Stimulated activated naive CD8-positive, alpha-beta T cell treated with anti-CD3 and anti-CD28 coated beads, Interleukin-15, Interleukin-2, amounts not matched to agents 100 ng/mL and 50 ng/mL, for 24 hours (primary cell): ENCODE data around the gene MPC1.
"Not testable (repeated sequence)": the region's sequence is repeated elsewhere in the genome, so short reads cannot be mapped to it uniquely, and the experiment has no call there.

Experiments
- H3K27ac Mint-ChIP-seq: one replicate; pipeline ENCODE4 v1.8.0; 2021; ENCODE audit warnings: mild to moderate bottlenecking, mixed read lengths
- H3K27me3 Mint-ChIP-seq: one replicate; pipeline ENCODE4 v1.8.0; 2021; ENCODE audit warnings: mixed read lengths
- H3K36me3 Mint-ChIP-seq: one replicate; pipeline ENCODE4 v1.8.0; 2021; ENCODE audit warnings: low read depth, mixed read lengths
- H3K4me1 Mint-ChIP-seq: one replicate; pipeline ENCODE4 v1.8.0; 2021; ENCODE audit warnings: low read depth, mixed read lengths
- H3K4me3 Mint-ChIP-seq: one replicate; pipeline ENCODE4 v1.8.0; 2021; ENCODE audit warnings: mild to moderate bottlenecking, mixed read lengths
- H3K9me3 Mint-ChIP-seq: one replicate; pipeline ENCODE4 v1.8.0; 2021; ENCODE audit warnings: mixed read lengths

MPC1 gene

GRCh38 chr6:166412911-166413384, 30.2 kb upstream of the MPC1 start:
- Mint-ChIP-seq H3K4me3 (no peak overlapping the region), H3K4me1 (peaks cover 71% of the 10 kb centered on the region), H3K9me3 (peaks cover 9% of the 10 kb centered on the region)

DNA sequence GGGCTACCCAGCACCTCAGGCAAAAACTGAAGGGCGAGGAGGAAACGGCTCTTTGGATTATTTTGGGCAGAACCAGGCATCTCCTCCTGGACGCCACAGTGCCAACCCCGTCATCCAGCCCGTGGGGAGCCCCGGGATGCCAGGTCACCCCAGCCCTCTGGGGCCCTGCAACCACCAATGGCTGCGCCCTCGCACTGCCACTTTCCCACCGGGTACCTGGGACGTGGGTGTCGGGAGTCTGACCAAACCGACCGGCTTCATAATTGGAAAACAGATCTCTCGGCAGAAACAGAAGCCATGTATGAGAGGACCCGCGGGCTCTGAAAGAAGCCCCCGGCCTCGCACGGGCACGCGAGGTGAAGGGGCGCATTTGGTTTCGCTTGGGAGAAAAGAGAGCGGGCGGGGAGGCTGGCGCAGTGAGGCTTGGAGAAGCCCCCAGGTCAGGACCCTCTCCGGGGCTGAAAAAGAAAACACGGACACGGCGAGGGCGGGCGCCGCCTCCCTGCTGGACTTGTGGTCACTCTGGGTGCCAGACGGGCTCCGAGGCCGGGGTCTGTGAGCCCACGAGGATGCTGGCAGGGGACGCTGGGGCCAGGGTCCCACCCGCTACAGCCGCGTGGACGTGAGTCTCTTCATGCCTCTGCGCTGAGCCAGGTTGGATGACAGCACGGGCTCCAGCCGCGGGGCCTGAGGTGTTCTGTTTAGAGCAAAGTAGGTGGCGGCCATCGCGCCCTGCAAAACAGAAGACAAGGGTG, 29.6 kb upstream of the MPC1 start:
- Mint-ChIP-seq H3K27me3 (no peaks in the 10 kb centered on the region), H3K4me3 (no peak overlapping the region), H3K4me1 (peaks cover 65% of the 10 kb centered on the region)

More at GRCh38 chr6:166412911-166413384, 30.2 kb upstream of the MPC1 start:
- H3K27me3 Mint-ChIP-seq: no peaks in the 10 kb centered on the region
- no peak overlapping the region for H3K27ac Mint-ChIP-seq
- H3K36me3 Mint-ChIP-seq: peaks cover 13% of the 10 kb centered on the region

GRCh38 chr6:166411721-166412151, 29.0 kb upstream of the MPC1 start:
- Mint-ChIP-seq H3K36me3 (peaks cover 10% of the 10 kb centered on the region), H3K27me3 (no peaks in the 10 kb centered on the region), H3K9me3 (peaks cover 7% of the 10 kb centered on the region), H3K27ac (no peak overlapping the region), H3K4me1 (peaks cover 59% of the 10 kb centered on the region), H3K4me3 (no peak overlapping the region)

More for the DNA sequence above, 29.6 kb upstream of the MPC1 start:
- Mint-ChIP-seq H3K27ac (no peak overlapping the region), H3K36me3 (peaks cover 13% of the 10 kb centered on the region), H3K9me3 (peaks cover 9% of the 10 kb centered on the region)

- peaks cover 54% of the 10 kb centered on the region for H3K4me1 Mint-ChIP-seq
- peaks cover 6% of the 10 kb centered on the region for H3K36me3 Mint-ChIP-seq
- H3K27ac Mint-ChIP-seq: no peak overlapping the region
- peaks cover 3% of the 10 kb centered on the region for H3K9me3 Mint-ChIP-seq
- H3K27me3 Mint-ChIP-seq: no peaks in the 10 kb centered on the region
- no peak overlapping the region for H3K4me3 Mint-ChIP-seq
Measured at GRCh38 chr6:166411271-166411670, 28.5 kb upstream of the MPC1 start.

GRCh38 chr6:166410426-166410935, 27.7 kb upstream of the MPC1 start:
- Mint-ChIP-seq H3K27ac (no peak overlapping the region), H3K27me3 (no peaks in the 10 kb centered on the region), H3K9me3 (no peaks in the 10 kb centered on the region), H3K4me1 (peaks cover 46% of the 10 kb centered on the region), H3K36me3 (no peaks in the 10 kb centered on the region), H3K4me3 (no peak overlapping the region)

- no peak overlapping the region for H3K4me3 Mint-ChIP-seq
- H3K27me3 Mint-ChIP-seq: no peaks in the 10 kb centered on the region
- no peak overlapping the region for H3K27ac Mint-ChIP-seq
- H3K36me3 Mint-ChIP-seq: no peaks in the 10 kb centered on the region
- H3K9me3 Mint-ChIP-seq: no peaks in the 10 kb centered on the region
- peaks cover 33% of the 10 kb centered on the region for H3K4me1 Mint-ChIP-seq
Measured at GRCh38 chr6:166408936-166409755, 26.4 kb upstream of the MPC1 start.

DNA sequence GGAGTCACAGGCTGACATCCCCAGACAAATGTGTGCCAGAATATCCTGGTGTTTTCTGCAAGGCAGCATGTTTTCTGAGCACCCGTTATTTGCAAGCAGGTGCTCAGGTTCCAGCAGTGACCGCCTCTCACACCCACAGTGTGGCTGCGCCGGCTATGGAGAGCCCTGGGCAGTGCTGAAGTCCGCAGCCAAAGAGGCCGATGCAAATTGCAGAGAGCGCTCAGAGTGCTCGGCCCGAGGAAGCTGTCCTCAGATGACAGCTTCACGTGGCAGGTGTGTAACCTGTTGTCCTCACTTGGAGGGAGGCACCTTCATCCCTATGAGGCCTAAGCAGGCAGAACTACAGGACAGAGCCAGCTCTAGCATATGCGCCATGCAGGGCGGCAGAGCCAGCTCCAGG, 23.5 kb upstream of the MPC1 start:
- Mint-ChIP-seq H3K9me3 (no peaks in the 10 kb centered on the region), H3K27me3 (no peaks in the 10 kb centered on the region), H3K36me3 (no peaks in the 10 kb centered on the region), H3K4me3 (no peak overlapping the region), H3K27ac (no peak overlapping the region), H3K4me1 (peaks cover 10% of the 10 kb centered on the region)

- no peaks in the 10 kb centered on the region for H3K9me3 Mint-ChIP-seq
- peaks cover 2% of the 10 kb centered on the region for H3K4me1 Mint-ChIP-seq
- no peaks in the 10 kb centered on the region for H3K36me3 Mint-ChIP-seq
- no peaks in the 10 kb centered on the region for H3K27me3 Mint-ChIP-seq
- no peak overlapping the region for H3K27ac Mint-ChIP-seq
- H3K4me3 Mint-ChIP-seq: no peak overlapping the region
Measured at GRCh38 chr6:166405386-166405785, 22.6 kb upstream of the MPC1 start.

DNA sequence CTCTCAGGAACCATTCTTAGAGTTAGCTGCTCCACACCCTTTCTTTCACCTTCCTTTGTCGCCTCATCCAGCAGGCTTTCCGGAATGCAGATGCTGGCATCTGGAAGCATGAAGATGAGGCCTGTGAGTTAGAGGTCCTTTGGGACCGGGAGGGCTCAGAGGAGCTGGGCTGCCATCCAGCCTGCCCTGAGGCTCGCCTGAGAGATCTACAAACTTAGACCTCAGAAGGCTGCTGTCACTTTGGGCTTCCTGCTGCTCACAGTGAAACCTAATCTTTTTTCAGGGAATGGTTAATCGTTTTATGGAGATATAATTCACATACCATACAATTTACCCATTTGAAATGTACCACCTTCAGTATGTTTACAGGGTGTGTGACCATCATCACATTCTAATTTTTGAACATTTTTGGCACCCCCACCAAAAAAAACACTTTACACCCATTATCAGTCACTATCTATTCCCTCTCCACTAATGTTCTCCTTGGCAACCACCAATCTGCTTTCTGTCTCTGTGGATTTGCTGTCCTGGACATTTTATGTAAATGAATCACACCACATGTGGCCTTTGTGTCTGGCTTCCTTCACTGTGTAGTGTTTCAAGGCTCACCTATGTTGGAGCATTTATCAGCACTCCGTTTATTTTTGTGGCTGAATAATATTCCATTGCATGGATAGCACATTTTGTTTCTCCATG, 20.0 kb upstream of the MPC1 start:
- H3K9me3 Mint-ChIP-seq: no peaks in the 10 kb centered on the region
- no peak overlapping the region for H3K4me3 Mint-ChIP-seq
- no peak overlapping the region for H3K27ac Mint-ChIP-seq
- H3K27me3 Mint-ChIP-seq: peaks cover 4% of the 10 kb centered on the region
- H3K4me1 Mint-ChIP-seq: no peaks in the 10 kb centered on the region
- H3K36me3 Mint-ChIP-seq: no peaks in the 10 kb centered on the region

- H3K36me3 Mint-ChIP-seq, H3K9me3 Mint-ChIP-seq, H3K4me1 Mint-ChIP-seq, H3K4me3 Mint-ChIP-seq, H3K27ac Mint-ChIP-seq, H3K27me3 Mint-ChIP-seq: not testable (repeated sequence)
Measured at GRCh38 chr6:166400649-166401250, 18.0 kb upstream of the MPC1 start.

GRCh38 chr6:166400181-166400580, 17.4 kb upstream of the MPC1 start:
- Mint-ChIP-seq H3K36me3 (no peaks in the 10 kb centered on the region), H3K27me3 (peaks cover 4% of the 10 kb centered on the region), H3K4me3 (no peak overlapping the region), H3K27ac (no peak overlapping the region), H3K4me1 (no peaks in the 10 kb centered on the region), H3K9me3 (no peaks in the 10 kb centered on the region)

- Mint-ChIP-seq H3K9me3 (no peaks in the 10 kb centered on the region), H3K4me1 (no peaks in the 10 kb centered on the region), H3K36me3 (no peaks in the 10 kb centered on the region), H3K4me3 (no peak overlapping the region), H3K27me3 (peaks cover 4% of the 10 kb centered on the region), H3K27ac (no peak overlapping the region)
Measured at GRCh38 chr6:166398348-166398747, 15.6 kb upstream of the MPC1 start.

- H3K9me3 Mint-ChIP-seq: no peaks in the 10 kb centered on the region
- H3K4me3 Mint-ChIP-seq: no peak overlapping the region
- H3K4me1 Mint-ChIP-seq: no peaks in the 10 kb centered on the region
- H3K27me3 Mint-ChIP-seq: peaks cover 4% of the 10 kb centered on the region
- no peak overlapping the region for H3K27ac Mint-ChIP-seq
- H3K36me3 Mint-ChIP-seq: no peaks in the 10 kb centered on the region
Measured at GRCh38 chr6:166397849-166398248, 15.1 kb upstream of the MPC1 start.

DNA sequence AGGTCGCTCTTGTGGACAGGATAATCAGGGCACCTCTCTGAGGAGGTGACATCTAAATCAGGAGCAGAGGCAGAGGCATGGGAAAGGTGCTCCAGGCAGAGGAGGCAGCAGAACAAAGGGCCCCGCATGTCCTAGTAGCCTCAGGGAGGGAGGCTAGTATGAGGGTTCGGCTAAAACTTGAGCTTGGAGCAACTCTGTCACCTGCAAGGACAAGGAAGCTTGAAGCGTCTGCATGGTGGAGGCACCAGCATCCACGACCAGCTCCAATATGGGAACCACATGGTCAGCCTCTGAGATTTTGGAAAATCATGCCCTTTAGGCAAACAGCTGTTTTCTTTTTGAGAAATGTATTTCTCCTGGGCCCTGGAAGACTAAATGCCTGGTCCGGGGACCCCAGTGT, 13.0 kb upstream of the MPC1 start:
- H3K27me3 Mint-ChIP-seq: peaks cover 7% of the 10 kb centered on the region
- H3K4me1 Mint-ChIP-seq: no peaks in the 10 kb centered on the region

More for the DNA sequence above, 13.0 kb upstream of the MPC1 start:
- Mint-ChIP-seq H3K4me3 (no peak overlapping the region), H3K27ac (no peak overlapping the region), H3K36me3 (no peaks in the 10 kb centered on the region), H3K9me3 (no peaks in the 10 kb centered on the region)
